Measurements from ENCODE around the gene FITM2.

DNA sequence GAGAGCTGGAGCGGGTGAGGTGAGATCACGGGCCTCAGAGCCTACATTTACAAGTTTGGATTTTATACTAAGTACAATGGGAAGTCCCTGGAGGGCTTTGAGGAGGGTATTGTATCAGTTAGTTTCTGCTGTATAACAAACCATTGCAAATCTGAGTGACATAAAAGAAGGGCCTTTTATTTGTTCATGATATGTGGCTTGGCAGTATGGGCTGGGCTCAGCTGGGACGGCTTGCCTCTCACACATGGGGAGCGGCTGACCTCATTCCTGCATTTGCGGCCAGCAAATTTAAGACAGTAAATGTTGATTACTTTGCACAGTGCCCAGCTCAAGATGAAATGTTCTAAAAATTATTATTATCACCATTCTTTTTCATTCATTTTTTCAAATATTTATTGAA lies 42.2 kb downstream of the FITM2 start:
- TF ChIP-seq, protein P1, sequence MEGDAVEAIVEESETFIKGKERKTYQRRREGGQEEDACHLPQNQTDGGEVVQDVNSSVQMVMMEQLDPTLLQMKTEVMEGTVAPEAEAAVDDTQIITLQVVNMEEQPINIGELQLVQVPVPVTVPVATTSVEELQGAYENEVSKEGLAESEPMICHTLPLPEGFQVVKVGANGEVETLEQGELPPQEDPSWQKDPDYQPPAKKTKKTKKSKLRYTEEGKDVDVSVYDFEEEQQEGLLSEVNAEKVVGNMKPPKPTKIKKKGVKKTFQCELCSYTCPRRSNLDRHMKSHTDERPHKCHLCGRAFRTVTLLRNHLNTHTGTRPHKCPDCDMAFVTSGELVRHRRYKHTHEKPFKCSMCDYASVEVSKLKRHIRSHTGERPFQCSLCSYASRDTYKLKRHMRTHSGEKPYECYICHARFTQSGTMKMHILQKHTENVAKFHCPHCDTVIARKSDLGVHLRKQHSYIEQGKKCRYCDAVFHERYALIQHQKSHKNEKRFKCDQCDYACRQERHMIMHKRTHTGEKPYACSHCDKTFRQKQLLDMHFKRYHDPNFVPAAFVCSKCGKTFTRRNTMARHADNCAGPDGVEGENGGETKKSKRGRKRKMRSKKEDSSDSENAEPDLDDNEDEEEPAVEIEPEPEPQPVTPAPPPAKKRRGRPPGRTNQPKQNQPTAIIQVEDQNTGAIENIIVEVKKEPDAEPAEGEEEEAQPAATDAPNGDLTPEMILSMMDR (conservative IDR thresholded peaks at IDR 0.05): no peak
- TF ChIP-seq EZH2 (IDR thresholded peaks at IDR 0.05; ENCODE audit: low read depth): no peak

Data from PC-9 (cell line).